Measurements from ENCODE around the gene COL27A1. TPM values are rescaled to one million over a fixed set of nuclear protein-coding genes. Genes with fewer than 3 reads are reported as not detected.
A peak's percentile ranks its signal among the peaks of the same experiment; 100 is the strongest.

The COL27A1 gene
- total and polyA plus RNA-seq, 2 donors from 2014 or later, result 13.6 to 45.6 TPM

DNA sequence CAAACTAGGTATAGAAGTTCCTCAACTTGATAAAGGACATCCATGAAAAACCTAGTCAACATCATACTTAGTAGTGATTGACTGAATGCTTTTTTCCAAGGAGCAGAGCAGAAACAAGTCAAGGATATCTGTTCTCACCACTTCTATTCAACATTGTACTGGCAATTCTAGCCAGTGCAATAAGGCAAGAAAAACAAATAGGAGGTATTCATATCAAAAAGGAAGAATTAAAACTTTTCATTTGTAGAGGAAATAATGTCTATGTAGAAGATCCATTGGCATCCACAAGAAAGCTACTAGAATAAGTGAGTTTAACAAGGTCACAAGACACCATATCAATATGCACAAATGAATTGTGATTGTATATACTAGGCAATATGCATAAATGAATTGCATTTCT lies 139.3 kb downstream of the COL27A1 start:
- intact Hi-C loops (cut with DNase I), result loop anchor here (10.0 kb wide), 1 partner anchor 210 kb away; no protein-coding TSS in a partner anchor
- H3K27me3 ChIP-seq (ENCODE audit: control insufficient read depth, insufficient read depth, low read length), result no peaks in the 10 kb centered on the region
- no peaks in the 10 kb centered on the region for H3K9me3 ChIP-seq (ENCODE audit: control insufficient read depth in 2 of 3, insufficient read depth in 1 of 3, low read length in 3 of 3)
- FAIRE-seq (no peak), DNase-seq (no peak)
- H3K4me3 ChIP-seq (ENCODE audit: low read length in 3 of 3), result no peak overlapping the region
- H3K36me3 ChIP-seq (ENCODE audit: control insufficient read depth in 2 of 3, insufficient read depth in 3 of 3, low read length in 3 of 3), result peaks cover 4 to 13% (median 7%) of the 10 kb centered on the region in 3 donors
- TF ChIP-seq, protein P1, sequence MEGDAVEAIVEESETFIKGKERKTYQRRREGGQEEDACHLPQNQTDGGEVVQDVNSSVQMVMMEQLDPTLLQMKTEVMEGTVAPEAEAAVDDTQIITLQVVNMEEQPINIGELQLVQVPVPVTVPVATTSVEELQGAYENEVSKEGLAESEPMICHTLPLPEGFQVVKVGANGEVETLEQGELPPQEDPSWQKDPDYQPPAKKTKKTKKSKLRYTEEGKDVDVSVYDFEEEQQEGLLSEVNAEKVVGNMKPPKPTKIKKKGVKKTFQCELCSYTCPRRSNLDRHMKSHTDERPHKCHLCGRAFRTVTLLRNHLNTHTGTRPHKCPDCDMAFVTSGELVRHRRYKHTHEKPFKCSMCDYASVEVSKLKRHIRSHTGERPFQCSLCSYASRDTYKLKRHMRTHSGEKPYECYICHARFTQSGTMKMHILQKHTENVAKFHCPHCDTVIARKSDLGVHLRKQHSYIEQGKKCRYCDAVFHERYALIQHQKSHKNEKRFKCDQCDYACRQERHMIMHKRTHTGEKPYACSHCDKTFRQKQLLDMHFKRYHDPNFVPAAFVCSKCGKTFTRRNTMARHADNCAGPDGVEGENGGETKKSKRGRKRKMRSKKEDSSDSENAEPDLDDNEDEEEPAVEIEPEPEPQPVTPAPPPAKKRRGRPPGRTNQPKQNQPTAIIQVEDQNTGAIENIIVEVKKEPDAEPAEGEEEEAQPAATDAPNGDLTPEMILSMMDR (IDR thresholded peaks at IDR 0.05; ENCODE audit: borderline replicate concordance, extremely low read depth, insufficient read depth), result no peak
- no peaks in the 10 kb centered on the region for H3K4me1 ChIP-seq (ENCODE audit: control insufficient read depth in 2 of 3, insufficient read depth in 2 of 3, low read depth in 1 of 3, low read length in 3 of 3)
- H3K27ac ChIP-seq (ENCODE audit: low read depth in 2 of 2, low read length in 2 of 2), result no peak overlapping the region
- no peak overlapping the region for H3K9ac ChIP-seq (ENCODE audit: low read length in 3 of 3)

DNA sequence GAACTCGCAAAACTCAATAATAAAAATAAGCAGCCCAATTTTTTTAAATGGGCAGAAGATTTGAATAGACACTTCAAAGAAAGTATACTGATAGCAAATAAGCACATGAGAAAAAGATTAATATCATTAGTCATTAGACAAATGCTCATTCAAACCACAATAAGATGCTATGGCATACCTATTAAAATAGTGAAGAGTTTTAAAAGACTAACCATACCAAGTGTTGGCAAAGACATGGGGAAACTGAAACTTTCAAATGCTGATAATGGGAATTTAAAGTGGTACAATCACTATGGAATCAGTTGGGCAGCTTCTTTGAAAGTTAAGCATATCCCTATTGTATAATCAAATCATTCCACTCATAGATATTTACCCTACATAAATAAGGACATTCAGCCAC lies 141.0 kb downstream of the COL27A1 start:
- no peaks in the 10 kb centered on the region for H3K27me3 ChIP-seq (ENCODE audit: control insufficient read depth, insufficient read depth, low read length)
- H3K9me3 ChIP-seq (ENCODE audit: control insufficient read depth in 2 of 3, insufficient read depth in 1 of 3, low read length in 3 of 3), result no peaks in the 10 kb centered on the region
- intact Hi-C loops (cut with DNase I), result loop anchor here (10.0 kb wide), 1 partner anchor 212 kb away; no protein-coding TSS in a partner anchor
- H3K4me3 ChIP-seq (ENCODE audit: low read length in 3 of 3), result no peak overlapping the region
- H3K36me3 ChIP-seq (ENCODE audit: control insufficient read depth in 2 of 3, insufficient read depth in 3 of 3, low read length in 3 of 3), result peaks cover 4 to 22% (median 7%) of the 10 kb centered on the region in 3 donors
- H3K9ac ChIP-seq (ENCODE audit: low read length in 3 of 3), result no peak overlapping the region
- H3K27ac ChIP-seq (ENCODE audit: low read depth in 2 of 2, low read length in 2 of 2), result no peak overlapping the region
- no peak for FAIRE-seq
- H3K4me1 ChIP-seq (ENCODE audit: control insufficient read depth in 2 of 3, insufficient read depth in 2 of 3, low read depth in 1 of 3, low read length in 3 of 3), result no peaks in the 10 kb centered on the region
- DNase-seq, result no peak
- TF ChIP-seq, protein P1 (IDR thresholded peaks at IDR 0.05; ENCODE audit: borderline replicate concordance, extremely low read depth, insufficient read depth), result no peak

- H3K27me3 ChIP-seq (ENCODE audit: control insufficient read depth, insufficient read depth, low read length), result no peaks in the 10 kb centered on the region
- intact Hi-C loops (cut with DNase I), result loop anchor here (10.0 kb wide), 1 partner anchor 215 kb away; no protein-coding TSS in a partner anchor
- H3K4me1 ChIP-seq (ENCODE audit: control insufficient read depth in 2 of 3, insufficient read depth in 2 of 3, low read depth in 1 of 3, low read length in 3 of 3), result no peaks in the 10 kb centered on the region
- H3K4me3 ChIP-seq (ENCODE audit: low read length in 3 of 3), result no peak overlapping the region
- H3K9ac ChIP-seq (ENCODE audit: low read length in 3 of 3), result no peak overlapping the region
- TF ChIP-seq, protein P1 (IDR thresholded peaks at IDR 0.05; ENCODE audit: borderline replicate concordance, extremely low read depth, insufficient read depth), result no peak
- no peak overlapping the region for H3K27ac ChIP-seq (ENCODE audit: low read depth in 2 of 2, low read length in 2 of 2)
- H3K9me3 ChIP-seq (ENCODE audit: control insufficient read depth in 2 of 3, insufficient read depth in 1 of 3, low read length in 3 of 3), result no peaks in the 10 kb centered on the region
- DNase-seq, result peak in 3 of 5 donors; percentile 7 to 51 (median 19)
- H3K36me3 ChIP-seq (ENCODE audit: control insufficient read depth in 2 of 3, insufficient read depth in 3 of 3, low read length in 3 of 3), result peaks cover 1 to 22% (median 8%) of the 10 kb centered on the region in 3 donors
- FAIRE-seq, result no peak
Observed at GRCh38 chr9:114299286-114300152, 144.2 kb downstream of the COL27A1 start.

All from kidney (tissue), 14 donors.